Mesothelial cell of epicardium (in vitro differentiated cells): ENCODE measurements around the gene CRHR1. TPM values are rescaled to one million over a fixed set of nuclear protein-coding genes. Genes with fewer than 3 reads are reported as not detected.

ENCODE experiments used
- DNase-seq, 2 experiments: peaks; one replicate each; pipeline ENCODE4 v3.0.0; 2021; ENCODE audit warnings: low spot score in 2 of 2; ENCODE audit not compliant: unreplicated experiment in 2 of 2
- H3K27ac Mint-ChIP-seq: 2 replicates; pipeline ENCODE4 v1.8.0; 2021; ENCODE audit warnings: mixed read lengths
- H3K27me3 Mint-ChIP-seq: 2 replicates; pipeline ENCODE4 v1.8.0; 2021; ENCODE audit warnings: low read depth, mixed read lengths
- H3K36me3 Mint-ChIP-seq: 2 replicates; pipeline ENCODE4 v1.8.0; 2021; ENCODE audit warnings: mixed read lengths
- H3K4me1 Mint-ChIP-seq: 2 replicates; pipeline ENCODE4 v1.8.0; 2021; ENCODE audit warnings: mixed read lengths
- H3K4me3 Mint-ChIP-seq: 2 replicates; pipeline ENCODE4 v1.8.0; 2021; ENCODE audit warnings: mild to moderate bottlenecking, moderate library complexity, mixed read lengths
- H3K9me3 Mint-ChIP-seq: 2 replicates; pipeline ENCODE4 v1.8.0; 2021; ENCODE audit warnings: mixed read lengths
- total RNA-seq: library from RNA; stranded (reverse); gene quantifications from 3 replicates; pipeline ENCODE4 v1.2.1, GENCODE V29; 2021
- TF ChIP-seq, protein P1 (sequence below): fragments of 200-600 bp; sonication (generic); IDR thresholded peaks from one replicate; pipeline ENCODE4 v1.5.0; 2021; ENCODE audit warnings: antibody characterized with exemption; ENCODE audit not compliant: unreplicated experiment

Gene CRHR1
- total RNA-seq, 1 donor from 2014 or later, result 0.36 TPM

DNA sequence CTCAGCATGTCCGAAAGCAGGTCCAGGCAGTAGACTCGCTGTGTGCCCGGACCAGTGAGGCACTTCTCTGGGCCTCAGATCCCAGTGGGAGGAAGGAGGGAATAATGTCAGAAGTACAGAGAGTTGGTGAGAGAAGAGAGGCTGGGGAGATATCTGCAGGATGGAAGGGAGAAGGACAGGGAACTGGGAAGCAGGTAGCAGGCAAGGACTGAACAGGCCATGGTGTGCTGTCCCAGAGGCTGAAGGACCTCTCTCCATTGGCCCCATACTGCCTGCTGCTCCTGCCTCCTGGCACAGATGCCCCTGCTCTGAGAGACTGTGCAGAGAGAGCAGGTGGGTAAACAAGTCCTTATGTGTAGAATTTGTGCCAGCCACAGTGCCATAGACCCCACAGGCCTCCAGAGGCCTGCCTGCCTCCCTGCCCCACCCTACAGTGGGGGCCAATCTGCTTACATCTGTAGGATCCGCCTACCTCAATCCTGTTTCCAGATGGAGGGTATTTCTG lies 34.2 kb upstream of the CRHR1 start:
- H3K27ac Mint-ChIP-seq, result no peak overlapping the region
- no peak for DNase-seq
- H3K4me3 Mint-ChIP-seq, result no peak overlapping the region
- no peaks in the 10 kb centered on the region for H3K4me1 Mint-ChIP-seq
- TF ChIP-seq, protein P1, sequence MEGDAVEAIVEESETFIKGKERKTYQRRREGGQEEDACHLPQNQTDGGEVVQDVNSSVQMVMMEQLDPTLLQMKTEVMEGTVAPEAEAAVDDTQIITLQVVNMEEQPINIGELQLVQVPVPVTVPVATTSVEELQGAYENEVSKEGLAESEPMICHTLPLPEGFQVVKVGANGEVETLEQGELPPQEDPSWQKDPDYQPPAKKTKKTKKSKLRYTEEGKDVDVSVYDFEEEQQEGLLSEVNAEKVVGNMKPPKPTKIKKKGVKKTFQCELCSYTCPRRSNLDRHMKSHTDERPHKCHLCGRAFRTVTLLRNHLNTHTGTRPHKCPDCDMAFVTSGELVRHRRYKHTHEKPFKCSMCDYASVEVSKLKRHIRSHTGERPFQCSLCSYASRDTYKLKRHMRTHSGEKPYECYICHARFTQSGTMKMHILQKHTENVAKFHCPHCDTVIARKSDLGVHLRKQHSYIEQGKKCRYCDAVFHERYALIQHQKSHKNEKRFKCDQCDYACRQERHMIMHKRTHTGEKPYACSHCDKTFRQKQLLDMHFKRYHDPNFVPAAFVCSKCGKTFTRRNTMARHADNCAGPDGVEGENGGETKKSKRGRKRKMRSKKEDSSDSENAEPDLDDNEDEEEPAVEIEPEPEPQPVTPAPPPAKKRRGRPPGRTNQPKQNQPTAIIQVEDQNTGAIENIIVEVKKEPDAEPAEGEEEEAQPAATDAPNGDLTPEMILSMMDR, result no peak
- H3K9me3 Mint-ChIP-seq, result no peaks in the 10 kb centered on the region
- H3K36me3 Mint-ChIP-seq, result no peaks in the 10 kb centered on the region
- H3K27me3 Mint-ChIP-seq, result peaks cover 82% of the 10 kb centered on the region

DNA sequence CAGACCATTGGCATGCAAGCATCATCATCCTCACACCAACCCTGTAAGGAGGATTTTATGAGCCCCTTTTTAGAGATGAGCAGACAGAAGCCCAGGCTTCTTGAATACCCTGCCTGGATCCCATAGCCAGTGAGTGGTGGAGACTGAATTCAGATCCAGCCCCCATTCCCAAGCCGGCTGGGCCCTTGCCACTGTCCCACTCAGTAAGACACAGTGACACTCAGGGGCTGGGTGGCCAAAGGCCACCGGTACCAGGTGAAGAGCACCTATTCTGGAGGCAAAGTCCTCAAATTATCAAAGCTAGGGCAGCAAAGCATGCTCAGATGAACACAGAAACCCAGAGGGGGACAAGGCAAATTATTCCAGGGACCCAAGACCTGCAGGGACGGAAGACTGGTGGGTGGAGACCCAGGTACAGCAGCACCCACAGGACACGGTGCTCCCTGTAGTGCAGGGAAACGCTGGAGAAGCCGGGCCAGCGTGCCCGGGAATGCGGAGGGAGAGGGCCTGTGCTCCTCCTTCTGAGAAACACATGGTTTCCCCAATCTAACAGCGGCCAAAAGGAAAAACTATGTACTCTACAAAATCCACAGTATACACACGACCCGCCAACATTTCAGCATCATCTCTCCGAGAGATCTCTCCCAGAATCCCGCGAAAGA lies 33.2 kb upstream of the CRHR1 start:
- Mint-ChIP-seq H3K4me3 (no peak overlapping the region), H3K36me3 (no peaks in the 10 kb centered on the region), H3K27me3 (peaks cover 82% of the 10 kb centered on the region), H3K27ac (no peak overlapping the region), H3K9me3 (no peaks in the 10 kb centered on the region), H3K4me1 (no peaks in the 10 kb centered on the region)
- DNase-seq, result no peak
- TF ChIP-seq, protein P1, result no peak

DNA sequence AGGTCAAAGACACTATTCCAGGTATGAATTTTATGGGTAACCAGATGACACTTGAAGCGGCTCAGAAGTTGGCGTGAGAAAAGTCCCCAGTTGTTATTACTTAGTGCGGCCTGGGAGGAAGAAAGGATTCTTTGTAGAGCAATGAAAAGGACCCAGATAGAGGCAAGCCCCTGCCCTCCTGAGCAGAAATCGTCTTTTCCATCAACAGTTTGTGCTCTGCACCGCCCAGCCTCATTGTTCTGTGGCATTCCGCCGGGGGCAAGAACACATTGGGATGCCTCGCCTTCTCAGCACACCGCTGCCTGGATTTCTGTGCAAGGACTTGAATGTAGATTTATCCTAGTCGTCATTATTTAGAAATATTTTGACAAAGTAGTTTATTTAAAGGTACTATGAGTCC lies 32.7 kb upstream of the CRHR1 start:
- peaks cover 82% of the 10 kb centered on the region for H3K27me3 Mint-ChIP-seq
- no peaks in the 10 kb centered on the region for H3K36me3 Mint-ChIP-seq
- H3K4me3 Mint-ChIP-seq, result no peak overlapping the region
- H3K9me3 Mint-ChIP-seq, result no peaks in the 10 kb centered on the region
- DNase-seq, result no peak
- no peaks in the 10 kb centered on the region for H3K4me1 Mint-ChIP-seq
- TF ChIP-seq, protein P1, result no peak
- H3K27ac Mint-ChIP-seq, result no peak overlapping the region

DNA sequence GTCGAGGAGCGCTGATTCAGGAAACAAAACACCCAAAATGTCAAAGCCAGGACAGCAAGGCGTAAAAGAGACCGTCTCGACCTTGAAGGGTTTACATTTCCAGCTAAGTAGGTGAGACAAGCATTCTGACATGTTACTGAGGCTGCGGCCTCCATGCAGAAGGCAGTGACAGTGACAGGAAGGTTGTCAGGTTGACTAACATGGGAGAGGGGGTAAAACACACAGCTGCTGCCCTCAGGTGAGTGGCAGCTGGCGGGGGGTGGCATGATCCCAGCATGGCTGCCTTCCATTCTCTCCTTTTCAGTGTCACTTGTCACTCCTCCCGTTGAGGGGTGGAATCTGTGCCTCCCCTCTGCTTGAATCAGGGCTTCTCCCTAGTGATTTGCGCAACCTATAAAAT lies 31.9 kb upstream of the CRHR1 start:
- no peaks in the 10 kb centered on the region for H3K4me1 Mint-ChIP-seq
- TF ChIP-seq, protein P1, result no peak
- peaks cover 86% of the 10 kb centered on the region for H3K27me3 Mint-ChIP-seq
- H3K4me3 Mint-ChIP-seq, result no peak overlapping the region
- no peak for DNase-seq
- H3K27ac Mint-ChIP-seq, result no peak overlapping the region
- no peaks in the 10 kb centered on the region for H3K36me3 Mint-ChIP-seq
- H3K9me3 Mint-ChIP-seq, result no peaks in the 10 kb centered on the region

DNA sequence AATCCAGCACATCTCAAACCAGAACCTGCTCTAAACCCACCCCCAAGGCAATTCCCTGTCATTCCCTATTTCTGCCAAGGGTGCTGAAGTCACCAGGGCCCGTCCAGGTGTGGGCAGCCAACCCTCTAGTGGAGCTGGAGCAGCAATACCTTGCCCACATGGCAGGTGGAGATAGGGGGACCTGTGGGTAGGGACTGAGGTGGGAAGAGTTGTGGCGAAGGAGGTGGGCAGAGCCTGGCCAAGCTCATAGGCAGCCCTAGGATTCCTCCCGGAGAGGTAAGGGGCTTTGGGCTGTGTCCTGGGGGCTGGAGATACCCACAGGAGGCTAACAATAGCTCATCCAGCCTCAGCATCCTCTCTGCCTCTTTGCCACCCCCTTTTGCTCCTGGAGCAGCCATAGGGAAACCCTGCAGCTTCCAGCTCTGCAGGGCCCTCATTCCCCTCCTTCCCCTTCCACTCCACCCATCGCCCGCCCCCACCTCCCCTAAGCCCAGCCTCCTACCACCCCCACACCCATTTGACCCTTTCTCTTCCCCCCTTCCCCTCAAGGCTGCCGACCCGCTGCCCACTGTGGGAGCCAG lies 30.4 kb upstream of the CRHR1 start:
- TF ChIP-seq, protein P1, result no peak
- Mint-ChIP-seq H3K27me3 (peaks cover 90% of the 10 kb centered on the region), H3K4me3 (no peak overlapping the region), H3K36me3 (no peaks in the 10 kb centered on the region), H3K4me1 (no peaks in the 10 kb centered on the region), H3K27ac (no peak overlapping the region), H3K9me3 (no peaks in the 10 kb centered on the region)
- no peak for DNase-seq
